GM20000 (cell line): ENCODE results near the gene G6PC3.
"Not testable (repeated sequence)": the region's sequence is repeated elsewhere in the genome, so short reads cannot be mapped to it uniquely, and the experiment has no call there.

Experiments
- DNase-seq: peaks from one replicate; pipeline ENCODE4 v3.0.0; 2012; ENCODE audit warnings: low spot score
- TF ChIP-seq, protein P1 (sequence below): IDR thresholded peaks from 2 replicates; pipeline ENCODE4 v1.5.1; 2012; ENCODE audit warnings: mild to moderate bottlenecking, control low read depth; ENCODE audit errors: extremely low read depth, missing control alignments

G6PC3 gene

DNA sequence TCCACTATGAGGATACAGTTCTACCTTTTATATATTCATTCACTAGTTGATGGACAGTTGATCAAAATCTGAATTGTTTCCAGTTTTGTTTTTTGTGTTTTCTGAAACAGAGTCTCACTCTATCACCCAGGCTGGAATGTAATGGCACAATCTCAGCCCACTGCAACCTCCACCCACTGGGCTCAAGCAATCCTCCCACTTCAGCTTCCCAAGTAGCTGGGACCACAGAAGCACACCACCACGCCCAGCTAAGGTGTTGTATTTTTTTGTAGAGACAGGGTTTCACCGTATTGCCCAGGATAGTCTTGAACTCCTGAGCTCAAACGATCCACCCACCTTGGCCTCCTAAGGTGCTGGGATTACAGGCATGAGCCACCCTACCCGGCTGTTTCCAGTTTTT is 25.0 kb upstream of the G6PC3 start:
- TF ChIP-seq, protein P1, sequence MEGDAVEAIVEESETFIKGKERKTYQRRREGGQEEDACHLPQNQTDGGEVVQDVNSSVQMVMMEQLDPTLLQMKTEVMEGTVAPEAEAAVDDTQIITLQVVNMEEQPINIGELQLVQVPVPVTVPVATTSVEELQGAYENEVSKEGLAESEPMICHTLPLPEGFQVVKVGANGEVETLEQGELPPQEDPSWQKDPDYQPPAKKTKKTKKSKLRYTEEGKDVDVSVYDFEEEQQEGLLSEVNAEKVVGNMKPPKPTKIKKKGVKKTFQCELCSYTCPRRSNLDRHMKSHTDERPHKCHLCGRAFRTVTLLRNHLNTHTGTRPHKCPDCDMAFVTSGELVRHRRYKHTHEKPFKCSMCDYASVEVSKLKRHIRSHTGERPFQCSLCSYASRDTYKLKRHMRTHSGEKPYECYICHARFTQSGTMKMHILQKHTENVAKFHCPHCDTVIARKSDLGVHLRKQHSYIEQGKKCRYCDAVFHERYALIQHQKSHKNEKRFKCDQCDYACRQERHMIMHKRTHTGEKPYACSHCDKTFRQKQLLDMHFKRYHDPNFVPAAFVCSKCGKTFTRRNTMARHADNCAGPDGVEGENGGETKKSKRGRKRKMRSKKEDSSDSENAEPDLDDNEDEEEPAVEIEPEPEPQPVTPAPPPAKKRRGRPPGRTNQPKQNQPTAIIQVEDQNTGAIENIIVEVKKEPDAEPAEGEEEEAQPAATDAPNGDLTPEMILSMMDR, result no peak
- no peak for DNase-seq

DNA sequence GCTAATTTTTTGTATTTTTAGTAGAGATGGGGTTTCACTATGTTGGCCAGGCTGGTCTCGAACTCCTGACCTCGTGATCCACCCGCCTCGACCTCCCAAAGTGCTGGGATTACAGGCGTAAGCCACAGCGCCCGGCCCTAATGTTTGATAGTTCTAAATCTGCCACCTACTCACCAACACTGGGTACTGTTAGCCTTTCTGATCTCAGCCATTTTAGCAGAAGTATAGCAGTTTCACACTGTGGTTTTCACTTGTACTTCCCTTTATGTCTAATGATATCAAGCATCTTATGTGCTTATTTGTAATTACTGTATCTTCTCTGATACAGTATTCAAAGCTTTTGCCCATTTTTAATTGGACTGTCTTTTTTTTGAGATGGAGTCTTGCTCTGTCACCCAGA is 23.6 kb upstream of the G6PC3 start:
- DNase-seq, result not testable (repeated sequence)

DNA sequence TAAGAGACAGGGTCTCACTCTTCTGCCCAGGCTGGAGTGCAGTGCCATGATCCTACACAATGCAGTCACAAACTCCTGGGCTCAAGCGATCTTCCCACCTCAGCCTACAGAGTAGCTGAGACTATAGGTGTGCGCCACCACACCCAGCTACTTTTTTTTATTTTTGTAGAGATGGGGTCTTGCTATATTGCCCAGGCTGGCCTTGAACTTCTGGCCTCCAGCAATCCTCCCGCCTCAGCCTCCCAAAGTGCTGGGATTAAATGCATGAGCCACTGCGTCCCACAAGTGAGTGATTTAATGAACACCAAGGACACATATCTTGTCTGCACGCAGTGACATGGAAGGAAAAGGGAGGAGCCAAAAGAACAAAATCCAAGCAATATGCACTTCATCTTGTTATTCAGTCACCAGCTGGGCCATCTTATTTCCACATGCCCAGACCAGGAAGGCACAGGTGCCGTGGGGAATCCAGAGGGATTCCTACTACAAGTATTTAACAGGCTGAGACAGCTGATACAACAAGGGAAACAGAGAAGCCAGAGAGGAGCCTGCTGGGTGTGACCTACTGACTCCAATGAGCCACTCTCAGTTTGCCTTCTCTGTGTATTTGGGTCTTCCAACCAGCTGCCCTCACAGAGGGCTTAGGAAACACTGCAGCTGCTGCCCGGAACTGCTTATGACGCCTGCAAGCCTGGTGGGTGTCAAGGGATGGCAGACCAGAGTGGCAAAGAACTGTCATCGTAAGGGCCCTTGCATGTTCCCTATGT is 21.1 kb upstream of the G6PC3 start:
- DNase-seq, result no peak
- TF ChIP-seq, protein P1, result no peak

DNA sequence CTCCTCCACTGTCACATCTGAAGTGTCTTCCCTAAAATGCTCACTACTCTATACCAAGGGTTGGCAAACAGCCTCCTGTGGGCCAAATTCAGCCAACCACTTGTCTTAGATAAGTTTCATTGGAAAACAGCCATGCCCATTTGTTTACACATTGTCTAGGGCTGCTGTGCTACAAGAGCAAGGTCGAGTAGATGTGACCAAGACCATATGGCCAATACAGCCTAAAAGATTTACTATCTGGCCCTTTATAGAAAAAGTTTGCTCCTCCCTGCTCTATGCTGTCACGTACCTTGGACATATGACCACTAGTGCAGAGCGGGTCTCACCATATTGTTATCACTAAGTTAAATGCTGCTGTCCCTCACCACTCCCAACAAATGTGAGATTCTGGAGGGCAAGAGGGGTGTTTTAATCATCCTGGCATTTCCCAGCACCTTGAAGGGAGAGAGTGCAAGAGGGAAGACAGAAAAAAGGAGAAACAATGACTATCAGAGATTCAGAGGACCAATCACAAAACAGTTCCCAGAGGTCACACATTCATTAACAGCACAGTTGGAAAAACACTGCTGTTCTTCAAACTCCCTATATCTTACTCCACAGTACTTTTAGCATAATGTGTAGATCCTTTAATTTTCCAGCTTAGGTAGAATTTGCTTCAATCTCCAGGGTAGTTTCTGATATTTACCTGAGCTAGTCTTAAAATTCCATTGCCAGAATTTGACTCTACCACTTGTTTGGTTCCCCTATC is 17.2 kb upstream of the G6PC3 start:
- TF ChIP-seq, protein P1, result no peak
- no peak for DNase-seq

DNA sequence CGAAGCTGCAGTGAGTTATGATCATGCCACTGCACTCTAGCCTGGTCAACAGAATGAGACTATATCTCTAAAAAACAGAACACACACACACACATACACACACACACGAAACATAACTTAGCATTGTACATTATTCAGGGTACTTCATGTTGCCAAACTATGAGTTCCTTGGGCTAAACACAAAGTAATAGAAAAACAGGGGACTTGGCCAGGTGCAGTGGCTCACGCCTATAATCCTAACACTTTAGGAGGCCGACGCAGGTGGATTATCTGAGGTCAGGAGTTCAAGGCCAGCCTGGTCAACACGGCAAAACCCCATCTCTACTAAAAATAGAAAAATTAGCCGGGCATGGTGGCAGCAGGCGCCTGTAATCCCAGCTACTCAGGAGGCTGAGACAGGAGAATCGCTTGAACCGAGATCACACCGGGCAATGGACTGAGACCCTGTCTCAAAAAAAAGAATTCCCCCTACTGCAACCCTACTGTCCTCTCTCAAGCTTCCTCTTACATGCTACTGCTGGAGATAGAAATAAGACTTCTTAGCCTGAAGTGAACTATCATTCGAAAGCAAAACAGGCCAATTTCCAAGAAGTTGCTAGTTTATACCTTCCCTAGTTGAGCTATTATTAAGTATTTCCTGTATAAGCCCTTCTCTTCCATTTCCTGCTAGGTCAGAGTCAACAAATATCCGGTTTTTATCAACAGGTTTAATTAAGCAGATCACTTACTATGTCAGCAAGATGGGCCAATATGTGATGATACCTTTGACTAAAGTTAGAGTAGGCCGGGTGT is 11.2 kb upstream of the G6PC3 start:
- DNase-seq, result no peak
- TF ChIP-seq, protein P1, result no peak

DNA sequence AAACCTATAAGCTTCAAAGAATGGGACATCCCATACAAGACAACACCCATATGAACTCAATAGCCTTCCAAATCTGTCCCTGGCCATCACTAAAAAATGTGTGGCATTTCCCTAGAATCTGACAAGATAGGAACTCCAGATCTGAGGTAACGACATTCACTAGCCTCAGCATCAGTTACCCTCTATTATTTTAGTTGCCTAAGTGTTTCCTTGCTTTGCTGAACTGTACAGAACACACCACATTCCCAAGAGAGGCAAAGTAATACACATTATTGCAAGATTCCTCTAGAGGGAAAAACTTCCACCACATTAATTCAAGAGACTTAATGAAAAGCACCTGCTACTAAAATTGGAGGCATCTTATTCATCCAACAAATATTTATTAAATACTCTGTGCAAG is 9.1 kb upstream of the G6PC3 start:
- DNase-seq, result no peak
- TF ChIP-seq, protein P1, result no peak

DNA sequence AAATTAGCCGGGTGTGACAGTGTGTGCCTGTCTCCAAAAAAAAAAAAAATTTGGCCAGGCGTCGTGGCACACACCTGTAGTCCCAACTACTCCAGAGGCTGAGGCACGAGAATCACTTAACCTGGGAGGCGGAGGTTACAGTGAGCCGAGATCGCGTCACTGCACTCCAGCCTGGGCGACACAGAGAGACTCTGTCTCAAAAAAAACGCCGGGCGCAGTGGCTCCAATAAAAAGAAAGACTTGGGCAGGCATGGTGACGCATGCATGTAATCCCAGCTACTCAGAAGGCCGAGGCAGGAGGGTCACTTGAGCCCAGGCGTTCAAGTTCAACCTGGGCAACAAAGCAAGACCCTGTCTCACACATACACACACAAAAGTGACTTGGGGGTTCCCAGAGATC is 7.7 kb upstream of the G6PC3 start:
- no peak for DNase-seq
- TF ChIP-seq, protein P1, result no peak
